ENCODE results near the gene HNRNPL.
"Not testable (repeated sequence)": the region's sequence is repeated elsewhere in the genome, so short reads cannot be mapped to it uniquely, and the experiment has no call there.

HNRNPL gene

GRCh38 chr19:38796154-38796553, 53.6 kb downstream of the HNRNPL start:
- DNase-seq: no peak

- DNase-seq: no peak
These were observed 54.2 kb downstream of the HNRNPL start for GRCh38 chr19:38795549-38795948.

- DNase-seq: no peak
These were observed 56.1 kb downstream of the HNRNPL start for GRCh38 chr19:38793671-38794070.

GRCh38 chr19:38793177-38793576, 56.6 kb downstream of the HNRNPL start:
- no peak for DNase-seq

- peak; percentile 64 for DNase-seq
These were observed 57.3 kb downstream of the HNRNPL start for GRCh38 chr19:38792250-38793111.

GRCh38 chr19:38791451-38792064, 58.2 kb downstream of the HNRNPL start:
- not testable (repeated sequence) for DNase-seq

GRCh38 chr19:38790507-38791403, 59.0 kb downstream of the HNRNPL start:
- not testable (repeated sequence) for DNase-seq

GRCh38 chr19:38788478-38789243, 61.1 kb downstream of the HNRNPL start, which contains the start of gene LGALS7B:
TSS of gene LGALS7B (plus strand) at chr19:38789200. CDS start at chr19:38789227, 27 bp downstream.
- DNase-seq: no peak

GRCh38 chr19:38786572-38787265, 63.1 kb downstream of the HNRNPL start:
- no peak for DNase-seq

All from activated CD4-positive, alpha-beta T cell treated with anti-CD3 and anti-CD28 coated beads for 48 hours (primary cell).